GM21390 (cell line): Measurements from ENCODE around the gene CAMK1D.
"Not testable (repeated sequence)": the region's sequence is repeated elsewhere in the genome, so short reads cannot be mapped to it uniquely, and the experiment has no call there.

Experiments
- ATAC-seq: cut with Tn5 transposase; IDR thresholded peaks from one replicate; pipeline ENCODE4 v1.9.1; 2021; ENCODE audit not compliant: unreplicated experiment

The CAMK1D gene

GRCh38 chr10:12710594-12711349, 361.4 kb downstream of the CAMK1D start:
- ATAC-seq, result peak; percentile 84

- no peak for ATAC-seq
These were observed 362.0 kb downstream of the CAMK1D start for GRCh38 chr10:12711350-12711708.

GRCh38 chr10:12712293-12712983, 363.1 kb downstream of the CAMK1D start:
- ATAC-seq, result no peak

GRCh38 chr10:12712984-12713316, 363.6 kb downstream of the CAMK1D start:
- ATAC-seq, result not testable (repeated sequence)

- no peak for ATAC-seq
These were observed 366.7 kb downstream of the CAMK1D start for GRCh38 chr10:12716042-12716441.

GRCh38 chr10:12717981-12718707, 368.8 kb downstream of the CAMK1D start:
- no peak for ATAC-seq

GRCh38 chr10:12719365-12719764, 370.0 kb downstream of the CAMK1D start:
- ATAC-seq, result no peak

- no peak for ATAC-seq
These were observed 371.1 kb downstream of the CAMK1D start for GRCh38 chr10:12720217-12720981.

- no peak for ATAC-seq
These were observed 372.0 kb downstream of the CAMK1D start for GRCh38 chr10:12721334-12721733.

- no peak for ATAC-seq
These were observed 373.9 kb downstream of the CAMK1D start for GRCh38 chr10:12723220-12723619.

GRCh38 chr10:12724807-12725579, 375.6 kb downstream of the CAMK1D start:
- no peak for ATAC-seq

- ATAC-seq, result not testable (repeated sequence)
These were observed 376.2 kb downstream of the CAMK1D start for GRCh38 chr10:12725580-12725888.

GRCh38 chr10:12726971-12727831, 377.9 kb downstream of the CAMK1D start:
- ATAC-seq, result no peak

- ATAC-seq, result no peak
These were observed 378.5 kb downstream of the CAMK1D start for GRCh38 chr10:12727832-12728215.

- ATAC-seq, result no peak
These were observed 379.1 kb downstream of the CAMK1D start for GRCh38 chr10:12728494-12728893.

GRCh38 chr10:12729885-12730284, 380.5 kb downstream of the CAMK1D start:
- no peak for ATAC-seq

- ATAC-seq, result peak; percentile 49
These were observed 381.6 kb downstream of the CAMK1D start for GRCh38 chr10:12730809-12731519.

GRCh38 chr10:12733271-12733670, 383.9 kb downstream of the CAMK1D start:
- no peak for ATAC-seq

- ATAC-seq, result no peak
These were observed 386.6 kb downstream of the CAMK1D start for GRCh38 chr10:12735843-12736462.
